Activated gamma-delta T cell treated with Interleukin-2 at 50 U/mL for 16 hours (primary cell): Measurements from ENCODE around the gene POU2AF2.

Experiments used
- DNase-seq: peaks from one replicate; pipeline ENCODE4 v3.0.0-alpha.2; 2020

POU2AF2 gene

DNA sequence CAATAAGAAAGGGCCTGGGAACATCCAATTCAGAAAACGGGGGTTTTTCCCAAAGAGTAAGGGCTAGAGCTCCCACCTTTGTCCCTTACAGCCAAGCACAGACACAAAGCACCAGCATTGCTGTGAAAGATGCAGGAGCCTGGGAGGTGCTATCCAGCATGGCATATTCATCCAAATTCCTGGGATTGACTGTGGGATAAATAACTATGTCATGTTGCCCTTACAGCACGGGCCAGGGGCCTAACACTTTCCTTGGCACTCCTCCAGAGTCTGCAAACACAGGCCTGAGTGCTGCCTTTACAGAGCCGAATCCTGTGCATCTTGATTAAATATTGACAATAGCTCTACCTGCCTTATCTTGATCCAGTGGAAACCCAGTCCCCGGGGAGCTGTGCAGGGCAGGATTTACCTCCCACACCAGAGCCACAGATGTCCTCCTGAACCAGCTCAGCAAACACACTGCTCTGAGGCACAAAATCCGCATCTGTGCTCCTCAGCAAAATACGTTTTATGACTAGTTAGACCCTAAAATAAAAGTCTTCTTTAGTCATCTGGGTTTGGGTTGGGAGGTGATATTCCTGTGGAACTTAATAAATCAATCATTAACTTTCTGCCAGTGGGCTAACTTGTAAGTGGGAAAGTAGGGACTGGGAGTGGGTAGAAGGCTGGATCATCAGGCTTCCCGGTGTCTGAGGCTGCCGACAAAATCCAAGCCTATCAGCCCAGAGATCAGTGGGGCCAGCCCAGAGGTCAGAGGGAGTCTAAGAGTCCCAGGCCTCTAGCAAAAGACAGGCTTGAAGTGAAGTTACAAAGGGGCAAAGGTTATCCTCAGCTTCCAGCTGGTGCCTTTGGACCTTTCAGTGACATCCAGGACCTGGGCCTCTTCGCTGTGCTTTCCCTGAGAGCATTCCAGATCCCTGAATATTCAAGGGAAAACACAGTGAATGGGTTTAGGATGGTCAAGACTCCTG, 89.3 kb downstream of the POU2AF2 start:
- no peak for DNase-seq

DNA sequence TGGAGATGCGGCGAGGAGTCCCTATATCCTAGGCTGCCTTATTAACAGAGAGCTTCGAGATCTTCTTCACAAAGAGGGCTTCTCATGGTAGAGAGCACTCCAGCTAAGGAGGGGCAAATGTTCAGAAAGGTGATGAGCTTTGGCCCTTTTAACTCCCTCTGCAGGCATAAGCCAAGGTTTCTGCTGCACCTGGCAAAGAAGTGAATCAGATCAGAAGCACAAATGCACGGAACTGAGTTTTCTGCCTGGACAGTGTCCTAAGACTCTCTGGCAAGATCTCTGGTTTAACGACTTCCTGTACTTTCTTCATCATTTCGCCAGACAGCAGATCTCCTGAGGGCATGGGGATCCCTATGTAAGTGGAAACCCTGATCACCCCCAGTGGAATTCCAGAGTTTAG, 90.0 kb downstream of the POU2AF2 start:
- DNase-seq, result no peak
